Stimulated activated CD8-positive, alpha-beta memory T cell treated with anti-CD3 and anti-CD28 coated beads, Interleukin-15, amount 100 ng/mL, for 48 hours (primary cell): ENCODE data around the gene RASGRF2.

Source experiments
- DNase-seq, 2 donors: peaks; one replicate each; pipeline ENCODE4 v3.0.0-alpha.2; 2020; ENCODE audit warnings: low read depth in 2 of 2

Gene RASGRF2

GRCh38 chr5:80955082-80955590 is 5.0 kb upstream of the RASGRF2 start:
- no peak for DNase-seq

- no peak for DNase-seq
Observed at GRCh38 chr5:80956272-80956671, 3.9 kb upstream of the RASGRF2 start.

- no peak for DNase-seq
Observed at GRCh38 chr5:80957031-80957761, 3.0 kb upstream of the RASGRF2 start.

GRCh38 chr5:80958616-80959015 is 1.5 kb upstream of the RASGRF2 start:
- DNase-seq = no peak

GRCh38 chr5:80959138-80959537 is 1.0 kb upstream of the RASGRF2 start:
- no peak for DNase-seq

GRCh38 chr5:80960531-80961375 is 590 bp downstream of the RASGRF2 start:
- DNase-seq = peak; percentile 27 to 28

GRCh38 chr5:80961376-80962281 is 1.5 kb downstream of the RASGRF2 start:
- DNase-seq = peak; percentile 45 to 49

GRCh38 chr5:80962630-80963520 is 2.7 kb downstream of the RASGRF2 start:
- no peak for DNase-seq

- no peak for DNase-seq
Observed at GRCh38 chr5:80963521-80963895, 3.3 kb downstream of the RASGRF2 start.

- no peak for DNase-seq
Observed at GRCh38 chr5:80963966-80964481, 3.9 kb downstream of the RASGRF2 start.

- no peak for DNase-seq
Observed at GRCh38 chr5:80964491-80964890, 4.3 kb downstream of the RASGRF2 start.

GRCh38 chr5:80964919-80965318 is 4.8 kb downstream of the RASGRF2 start:
- DNase-seq = no peak

GRCh38 chr5:80967500-80968181 is 7.5 kb downstream of the RASGRF2 start:
- no peak for DNase-seq

- no peak for DNase-seq
Observed at GRCh38 chr5:80973027-80973426, 12.9 kb downstream of the RASGRF2 start.

- no peak for DNase-seq
Observed at GRCh38 chr5:80975065-80975464, 14.9 kb downstream of the RASGRF2 start.

GRCh38 chr5:80976985-80977384 is 16.8 kb downstream of the RASGRF2 start:
- no peak for DNase-seq

- DNase-seq = no peak
Observed at GRCh38 chr5:80977764-80978163, 17.6 kb downstream of the RASGRF2 start.

GRCh38 chr5:80978772-80979317 is 18.7 kb downstream of the RASGRF2 start:
- no peak for DNase-seq

- DNase-seq = no peak
Observed at GRCh38 chr5:80982093-80982492, 21.9 kb downstream of the RASGRF2 start.
